ENCODE results near the gene SPOCK1. TPM values are rescaled to one million over a fixed set of nuclear protein-coding genes. Genes with fewer than 3 reads are reported as not detected.
"Not testable (repeated sequence)": the region's sequence is repeated elsewhere in the genome, so short reads cannot be mapped to it uniquely, and the experiment has no call there.

The SPOCK1 gene
- total RNA-seq, 1 experiment from 2014 or later, result not detected

DNA sequence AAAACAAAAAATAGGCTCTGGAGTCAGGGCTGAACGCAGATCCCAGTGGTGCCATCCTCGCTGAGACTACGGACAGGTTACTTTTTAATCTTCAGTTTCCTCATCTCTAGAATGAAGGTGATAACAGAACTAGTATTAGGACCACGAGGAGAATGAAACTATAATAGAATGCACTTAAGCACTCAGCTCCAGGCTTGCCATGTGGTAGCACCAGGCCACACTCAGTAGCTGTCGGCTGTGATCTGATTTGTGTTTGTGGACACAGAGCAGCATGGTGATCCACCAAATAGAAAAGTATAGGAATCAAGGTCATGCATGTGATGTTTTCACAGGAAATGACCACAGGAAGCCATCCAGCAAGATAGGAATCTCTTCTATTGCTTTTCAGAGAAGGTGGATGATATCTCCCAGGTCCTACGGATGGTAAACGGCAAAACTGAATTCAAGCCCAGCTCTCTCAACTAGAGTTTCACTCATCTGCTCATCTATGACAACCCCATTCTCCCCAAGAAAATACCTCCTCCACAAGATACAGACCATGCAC lies 498.0 kb downstream of the SPOCK1 start:
- no peak for DNase-seq (ENCODE audit: low spot score)
- in situ Hi-C loops (cut with HindIII; ENCODE audit: low sequenced_read_pairs), result no loop called here

DNA sequence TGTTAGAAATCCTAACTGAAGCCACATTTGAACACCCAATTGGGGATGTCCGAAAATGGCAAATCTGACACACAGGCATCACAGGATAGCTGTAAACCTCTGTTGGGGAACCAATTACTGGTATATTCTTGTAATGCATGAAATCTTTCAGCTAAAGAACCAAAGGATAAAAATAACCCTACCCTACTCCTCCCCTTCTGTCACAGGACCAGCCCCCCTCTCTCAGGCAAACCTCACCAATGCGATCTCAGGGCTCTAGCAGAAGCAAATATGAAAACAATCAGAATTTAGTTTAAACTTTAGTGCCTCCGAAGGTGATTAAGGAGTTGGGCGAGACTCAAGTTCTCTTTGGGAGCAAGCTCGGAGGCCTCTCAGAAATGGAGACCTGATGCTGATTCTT lies 499.3 kb downstream of the SPOCK1 start:
- no peak for DNase-seq (ENCODE audit: low spot score)
- in situ Hi-C loops (cut with HindIII; ENCODE audit: low sequenced_read_pairs), result no loop called here

DNA sequence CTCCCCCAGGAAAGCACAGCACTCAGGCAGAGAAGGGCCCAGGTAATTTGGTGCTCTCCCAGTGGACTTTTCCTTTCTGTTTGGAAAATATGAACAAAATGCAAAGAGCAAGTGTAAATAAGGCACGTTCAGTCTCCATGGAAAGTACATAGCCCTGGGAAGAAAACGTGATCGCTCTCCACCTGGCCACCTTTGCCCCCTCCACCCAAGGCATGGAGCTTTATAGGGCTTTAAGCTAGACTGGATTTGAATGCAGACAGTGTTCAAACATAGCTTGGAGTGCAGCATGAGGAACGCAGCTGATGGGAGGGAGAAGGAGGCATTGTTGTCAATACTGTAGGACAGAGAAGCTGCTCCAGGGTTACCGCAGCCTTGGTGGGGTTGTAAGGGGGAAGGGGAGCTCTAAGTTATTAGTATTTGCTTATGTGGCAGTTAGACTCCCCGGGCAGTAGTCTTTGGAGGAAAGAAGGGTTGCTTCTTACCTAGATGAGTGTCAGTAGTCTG lies 500.2 kb downstream of the SPOCK1 start:
- in situ Hi-C loops (cut with HindIII; ENCODE audit: low sequenced_read_pairs), result no loop called here
- no peak for DNase-seq (ENCODE audit: low spot score)

DNA sequence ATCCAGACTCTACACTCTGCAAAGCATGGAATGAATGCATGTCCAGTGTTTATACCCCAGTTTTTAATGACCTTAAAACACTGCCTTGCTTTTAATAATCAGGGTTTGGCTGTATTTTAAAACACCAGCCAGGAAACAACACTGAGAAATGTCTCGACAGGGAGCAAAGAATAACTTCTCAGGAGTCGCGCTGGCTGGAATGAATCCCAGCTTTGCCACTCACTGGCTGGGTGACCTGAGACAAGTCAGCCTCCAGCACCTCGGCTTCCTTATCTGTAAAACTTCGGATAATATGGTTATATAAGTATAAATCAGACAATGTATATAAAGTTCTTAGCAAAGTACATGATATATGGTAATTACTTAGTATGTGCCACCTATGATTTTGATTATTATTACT lies 505.0 kb downstream of the SPOCK1 start:
- no peak for DNase-seq (ENCODE audit: low spot score)
- in situ Hi-C loops (cut with HindIII; ENCODE audit: low sequenced_read_pairs), result no loop called here

DNA sequence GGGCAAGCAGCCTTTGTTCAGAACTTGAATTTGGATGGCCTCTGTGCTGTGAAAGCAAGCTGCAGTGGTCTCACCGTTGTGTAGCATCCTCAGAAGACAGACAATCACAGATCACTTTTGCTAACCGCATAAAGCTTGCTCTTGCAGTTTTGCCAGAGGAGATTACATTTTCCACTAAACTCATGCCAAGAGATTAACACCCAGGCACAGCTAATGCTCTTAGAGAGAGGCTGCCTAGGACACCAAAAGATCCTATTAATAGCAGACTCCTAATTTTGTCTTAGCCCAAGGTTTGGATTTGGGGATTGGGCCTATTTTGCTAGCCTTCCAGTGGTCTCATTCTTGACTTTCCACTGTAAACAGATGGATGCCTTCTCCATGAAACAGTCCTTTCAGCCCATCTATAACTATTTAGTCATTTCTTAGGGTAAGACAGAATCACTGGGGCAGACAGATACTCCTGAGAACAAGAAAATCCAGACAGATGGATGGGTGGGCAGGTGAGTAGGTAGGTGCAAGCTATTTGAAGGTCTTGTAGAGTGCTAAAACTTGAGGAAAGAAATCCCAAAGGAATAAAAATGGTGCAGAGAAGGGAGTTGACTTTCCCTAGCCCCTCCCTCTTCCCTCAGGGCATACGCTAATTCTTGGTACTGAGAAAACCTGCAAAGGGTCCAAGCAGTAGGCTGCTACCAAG lies 506.2 kb downstream of the SPOCK1 start:
- peak; percentile 74 for DNase-seq (ENCODE audit: low spot score)
- in situ Hi-C loops (cut with HindIII; ENCODE audit: low sequenced_read_pairs), result no loop called here

DNA sequence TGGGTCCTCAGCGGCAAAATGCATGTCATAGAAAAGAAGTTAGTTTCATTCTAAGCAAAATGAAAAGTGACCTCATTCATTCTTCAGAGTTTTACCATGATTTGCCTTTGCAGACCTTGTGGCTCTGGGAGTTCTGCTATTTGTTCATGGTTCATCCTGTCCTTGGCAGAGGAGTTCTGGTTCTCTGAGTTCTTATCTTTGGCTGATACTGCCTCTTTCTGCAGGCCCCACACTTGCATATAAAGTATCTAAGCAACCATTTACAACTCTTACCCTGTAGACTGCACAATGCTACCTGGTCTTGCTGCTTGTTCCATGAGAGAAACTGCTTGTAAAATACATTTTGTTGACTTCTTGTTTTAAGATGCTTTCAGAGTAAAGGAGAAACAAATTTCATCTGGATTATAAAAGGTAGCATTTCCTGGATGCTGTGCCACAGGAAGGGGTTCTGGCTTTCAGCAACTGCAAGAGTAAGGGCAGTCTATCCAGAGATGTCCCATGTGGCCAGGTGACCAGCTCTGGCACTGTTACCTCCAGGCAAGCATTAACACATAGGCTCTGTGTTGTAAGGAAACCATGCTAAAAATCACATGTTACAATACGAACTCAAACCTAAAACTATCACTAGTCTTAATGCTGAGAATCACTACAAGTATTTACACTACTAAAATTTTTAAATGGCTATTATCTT lies 513.2 kb downstream of the SPOCK1 start:
- in situ Hi-C loops (cut with HindIII; ENCODE audit: low sequenced_read_pairs), result no loop called here
- no peak for DNase-seq (ENCODE audit: low spot score)

DNA sequence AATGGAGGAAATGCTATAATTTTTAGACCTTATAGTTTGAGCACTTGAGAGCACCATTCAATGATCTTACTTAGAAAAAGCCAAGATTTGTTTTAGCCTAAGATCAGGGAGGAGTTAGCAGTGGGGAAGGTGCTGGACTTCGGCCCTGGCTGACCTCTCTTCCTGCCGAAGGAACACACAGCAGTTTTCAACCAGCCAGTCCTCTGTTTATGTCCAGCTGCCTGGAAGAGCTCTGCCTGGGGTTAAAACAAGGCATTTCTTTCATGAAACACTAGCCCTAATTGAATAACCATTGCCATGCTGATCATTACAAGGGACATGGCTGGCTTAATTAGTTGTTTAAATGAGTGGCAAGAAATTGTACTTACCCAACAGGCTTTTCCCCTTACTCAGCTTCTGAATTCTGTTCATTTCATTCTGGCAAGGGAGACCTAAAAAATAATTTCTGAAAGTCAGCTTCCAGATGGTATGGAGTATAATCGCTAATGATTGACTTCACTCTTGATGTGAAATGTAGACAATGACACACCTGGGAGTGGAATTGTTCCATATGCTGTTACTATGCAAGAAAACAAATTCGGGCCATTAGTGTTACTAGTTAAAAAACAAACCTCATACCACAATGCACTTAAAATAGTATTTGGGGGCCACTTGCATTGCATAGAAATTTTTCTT lies 514.2 kb downstream of the SPOCK1 start:
- in situ Hi-C loops (cut with HindIII; ENCODE audit: low sequenced_read_pairs), result no loop called here

DNA sequence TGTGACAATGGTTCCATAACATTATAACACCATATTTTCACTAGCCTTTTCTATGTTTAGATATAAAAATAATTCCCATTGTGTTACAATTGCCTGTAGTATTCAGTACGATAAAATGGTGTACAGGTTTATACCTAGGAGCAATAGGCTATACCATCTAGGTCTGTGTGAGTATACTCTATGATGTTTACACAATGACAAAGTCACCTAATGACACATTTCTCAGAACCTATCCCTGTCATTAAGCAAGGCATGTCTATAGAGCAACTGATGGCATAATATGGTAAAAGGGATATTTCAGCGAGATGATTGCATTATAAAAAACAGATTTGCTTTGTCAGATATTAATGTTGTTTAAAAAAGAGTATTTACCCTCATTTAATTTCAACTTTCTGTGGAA lies 517.2 kb downstream of the SPOCK1 start:
- in situ Hi-C loops (cut with HindIII; ENCODE audit: low sequenced_read_pairs), result no loop called here

More for the DNA sequence above, 514.2 kb downstream of the SPOCK1 start:
- DNase-seq (ENCODE audit: low spot score), result no peak

DNA sequence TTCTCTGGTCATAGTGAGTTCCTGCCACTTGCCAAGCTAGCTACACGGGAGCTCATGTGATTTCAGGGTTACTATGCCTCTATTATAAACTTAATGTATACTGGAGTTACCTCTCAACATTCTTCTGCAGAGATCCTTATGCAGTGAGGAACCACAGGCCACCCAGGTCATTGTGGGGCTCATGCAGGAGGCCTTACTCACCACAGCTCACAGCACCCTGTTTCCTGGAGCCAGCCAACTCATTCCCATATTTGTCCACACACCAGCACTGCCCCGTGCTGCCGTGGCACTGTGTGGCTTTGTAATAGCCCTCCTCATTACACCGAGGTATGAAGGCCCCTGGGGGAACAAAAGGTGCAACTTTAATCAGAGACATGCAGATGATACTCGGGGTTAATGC lies 520.0 kb downstream of the SPOCK1 start:
- in situ Hi-C loops (cut with HindIII; ENCODE audit: low sequenced_read_pairs), result no loop called here
- DNase-seq (ENCODE audit: low spot score), result no peak

More for the DNA sequence above, 517.2 kb downstream of the SPOCK1 start:
- DNase-seq (ENCODE audit: low spot score), result no peak

DNA sequence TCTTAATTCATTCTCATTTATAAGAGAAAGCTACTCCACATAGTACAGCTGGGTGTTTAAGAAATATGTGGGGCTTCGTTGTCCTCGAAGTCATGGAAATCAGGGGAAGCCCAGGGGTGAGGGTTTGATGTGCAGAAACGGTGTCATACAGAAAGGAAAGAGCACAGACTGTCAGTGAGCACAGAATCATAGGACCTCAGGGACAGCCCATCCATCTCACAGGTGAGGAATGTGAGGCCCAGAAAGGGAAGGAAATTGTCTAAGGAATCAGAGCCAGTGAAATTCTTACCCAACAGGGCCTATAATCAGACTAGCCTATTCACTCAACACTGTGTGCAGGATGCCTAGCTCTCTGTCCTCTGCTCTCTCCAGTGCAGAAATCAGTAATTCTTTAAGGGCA lies 535.6 kb downstream of the SPOCK1 start:
- in situ Hi-C loops (cut with HindIII; ENCODE audit: low sequenced_read_pairs), result no loop called here

DNA sequence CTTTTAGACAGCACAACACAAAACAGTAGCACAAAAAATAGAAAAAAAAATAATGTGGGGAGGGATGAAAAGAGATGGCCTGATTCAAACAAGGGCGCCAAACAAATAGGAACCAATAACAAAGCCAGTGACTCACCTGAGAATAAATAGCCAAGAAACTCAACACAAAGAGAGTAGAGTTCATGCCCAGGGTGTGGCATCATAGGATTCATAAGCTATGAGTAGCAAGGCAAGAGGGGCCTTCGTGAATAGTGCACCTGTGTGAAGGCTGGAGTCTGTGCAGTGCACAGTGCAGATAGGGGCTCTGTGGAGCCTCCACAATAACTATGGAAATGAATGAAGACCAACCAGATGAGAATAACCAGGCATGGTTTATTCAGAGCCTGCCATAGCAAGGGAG lies 541.7 kb downstream of the SPOCK1 start:
- in situ Hi-C loops (cut with HindIII; ENCODE audit: low sequenced_read_pairs), result no loop called here
- DNase-seq (ENCODE audit: low spot score), result no peak

More for the DNA sequence above, 535.6 kb downstream of the SPOCK1 start:
- DNase-seq (ENCODE audit: low spot score), result no peak

DNA sequence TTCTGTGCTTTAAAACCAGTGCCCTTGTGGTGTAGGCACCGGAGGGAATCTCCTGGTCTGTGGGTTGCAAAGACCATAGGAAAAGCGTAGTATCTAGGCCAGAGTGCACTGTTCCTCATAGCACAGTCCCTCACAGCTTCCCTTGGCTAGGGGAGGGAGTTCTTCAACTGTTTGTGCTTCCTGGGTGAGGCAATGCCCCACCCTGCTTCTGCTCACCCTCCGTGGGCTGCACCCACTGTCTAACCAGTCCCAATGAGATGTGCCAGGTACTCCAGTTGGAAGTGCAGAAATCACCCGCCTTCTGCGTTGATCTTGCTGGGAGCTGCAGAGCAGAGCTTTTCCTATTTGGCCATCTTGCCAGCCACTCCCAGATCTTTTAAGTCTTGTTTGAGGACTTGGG lies 545.0 kb downstream of the SPOCK1 start:
- in situ Hi-C loops (cut with HindIII; ENCODE audit: low sequenced_read_pairs); DNase-seq (ENCODE audit: low spot score): not testable (repeated sequence)

DNA sequence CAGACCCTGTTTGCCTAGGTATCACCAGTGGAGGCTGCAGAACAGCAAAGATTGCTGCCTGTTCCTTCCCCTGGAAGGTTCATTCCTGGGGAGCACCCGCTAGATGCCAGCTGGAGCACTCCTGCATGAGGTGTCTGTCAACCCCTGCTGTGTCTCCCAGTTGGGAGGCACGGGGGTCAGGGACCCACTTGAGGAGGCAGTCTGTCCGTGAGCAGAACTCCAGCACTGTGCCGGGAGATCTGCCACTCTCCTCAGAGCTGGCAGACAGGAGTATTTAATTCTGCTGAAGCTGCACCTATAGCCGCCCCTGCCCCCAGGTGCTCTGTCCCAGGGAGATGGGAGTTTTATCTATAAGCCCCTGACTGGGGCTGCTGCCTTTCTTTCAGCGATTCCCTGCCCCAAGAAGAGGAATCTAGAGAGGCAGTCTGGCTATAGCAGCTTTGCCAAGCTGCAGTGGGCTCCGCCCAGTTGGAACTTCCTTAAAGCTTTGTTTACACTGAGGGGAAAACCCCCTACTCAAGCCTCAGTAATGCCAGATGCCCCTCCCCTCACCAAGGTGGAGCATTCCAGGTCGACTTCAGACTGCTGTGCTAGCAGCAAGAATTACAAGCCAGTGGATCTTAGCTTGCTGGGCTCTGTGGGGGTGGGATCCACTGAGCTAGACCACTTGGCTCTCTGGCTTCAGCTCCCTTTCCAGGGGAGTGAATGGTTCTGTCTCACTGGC lies 545.6 kb downstream of the SPOCK1 start:
- DNase-seq (ENCODE audit: low spot score); in situ Hi-C loops (cut with HindIII; ENCODE audit: low sequenced_read_pairs): not testable (repeated sequence)

DNA sequence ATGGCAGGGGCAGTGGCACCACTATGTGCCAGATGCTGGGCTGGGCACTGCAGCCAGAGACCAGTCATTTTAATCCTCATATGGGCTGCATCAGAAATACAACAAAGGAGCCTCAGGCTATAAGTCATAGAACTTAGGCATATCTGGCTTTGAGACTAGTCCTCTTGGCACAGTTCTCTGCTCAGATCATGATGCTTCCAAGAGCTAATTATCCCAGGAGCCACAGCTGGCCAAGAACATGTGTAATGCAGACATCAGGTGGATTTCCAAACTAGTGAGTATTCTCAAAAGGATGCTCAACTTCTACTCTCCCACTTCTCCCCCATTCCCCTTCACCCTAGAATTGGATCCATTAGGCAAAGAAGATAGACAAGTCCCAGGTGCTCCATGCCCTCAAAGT lies 571.6 kb downstream of the SPOCK1 start:
- in situ Hi-C loops (cut with HindIII; ENCODE audit: low sequenced_read_pairs), result no loop called here
- DNase-seq (ENCODE audit: low spot score), result no peak

DNA sequence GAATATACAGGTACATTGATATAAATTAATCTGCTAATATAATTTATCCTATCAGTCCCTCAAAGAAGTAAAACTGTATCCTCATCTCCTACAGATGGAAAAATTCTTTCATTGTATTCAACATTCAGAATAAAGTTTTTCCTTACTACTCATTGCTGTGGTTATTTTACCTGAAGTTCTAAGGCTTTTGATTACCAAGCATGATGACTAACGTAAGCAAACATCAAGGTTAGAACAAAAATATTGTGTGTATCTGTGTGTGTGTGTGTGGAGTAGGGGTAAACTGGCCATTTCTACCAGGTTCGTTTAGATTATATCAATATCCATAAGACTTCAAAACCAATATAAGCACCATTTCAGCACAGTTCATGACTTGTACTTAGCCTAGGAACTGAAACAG lies 573.1 kb downstream of the SPOCK1 start:
- DNase-seq (ENCODE audit: low spot score), result no peak
- in situ Hi-C loops (cut with HindIII; ENCODE audit: low sequenced_read_pairs), result no loop called here

Other genes starting within 250 kb of the SPOCK1 start
- gene KLHL3, start 236.8 kb upstream of the SPOCK1 start, total RNA-seq (2014; rRNA removed; shearing (Covaris generic)), result 0.86 and 1.2 TPM in 2 replicates

Measured in G401 (cell line).